GM23248 (cell line): ENCODE data around the gene CFDP1.

Experiments
- EZH2 ChIP-seq: fragments of 200-600 bp; sonication (generic); IDR thresholded peaks from 2 replicates; pipeline ENCODE4 v1.6.1; 2018; ENCODE audit warnings: antibody characterized with exemption, mild to moderate bottlenecking; ENCODE audit not compliant: insufficient read depth, poor library complexity, severe bottlenecking
- EZH2phosphoT487 ChIP-seq: fragments of 200-600 bp; sonication (generic); IDR thresholded peaks from 2 replicates; pipeline ENCODE4 v1.6.1; 2018; ENCODE audit warnings: antibody characterized with exemption, moderate library complexity, mild to moderate bottlenecking, low read depth; ENCODE audit not compliant: insufficient read depth

- TF ChIP-seq EZH2 (no peak), EZH2phosphoT487 (no peak)
These were observed 103.4 kb downstream of the CFDP1 start for GRCh38 chr16:75329943-75330342.
